HG03159 (cell line): Measurements from ENCODE around the gene DPM3.
"Not testable (repeated sequence)": the region's sequence is repeated elsewhere in the genome, so short reads cannot be mapped to it uniquely, and the experiment has no call there.

ENCODE experiments used
- ATAC-seq: cut with Tn5 transposase; IDR thresholded peaks from one replicate; pipeline ENCODE4 v1.9.1; 2021; ENCODE audit warnings: mild to moderate bottlenecking, moderate library complexity; ENCODE audit not compliant: unreplicated experiment

Gene DPM3

DNA sequence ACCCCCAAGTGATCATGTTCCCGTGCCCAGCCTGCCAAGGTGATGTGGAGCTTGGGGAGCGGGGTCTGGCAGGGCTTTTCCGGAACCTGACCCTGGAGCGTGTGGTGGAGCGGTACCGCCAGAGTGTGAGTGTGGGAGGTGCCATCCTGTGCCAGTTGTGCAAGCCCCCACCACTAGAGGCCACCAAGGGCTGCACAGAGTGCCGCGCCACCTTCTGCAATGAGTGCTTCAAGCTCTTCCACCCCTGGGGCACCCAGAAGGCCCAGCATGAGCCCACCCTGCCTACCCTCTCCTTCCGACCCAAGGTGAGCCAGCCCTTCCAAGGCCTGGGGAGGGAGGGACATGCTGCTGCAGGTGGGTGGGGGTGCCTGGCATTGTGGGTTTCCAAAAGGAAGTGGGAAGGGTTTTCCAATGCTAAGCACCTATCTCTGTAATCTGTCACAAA, 35.6 kb upstream of the DPM3 start:
- no peak for ATAC-seq

DNA sequence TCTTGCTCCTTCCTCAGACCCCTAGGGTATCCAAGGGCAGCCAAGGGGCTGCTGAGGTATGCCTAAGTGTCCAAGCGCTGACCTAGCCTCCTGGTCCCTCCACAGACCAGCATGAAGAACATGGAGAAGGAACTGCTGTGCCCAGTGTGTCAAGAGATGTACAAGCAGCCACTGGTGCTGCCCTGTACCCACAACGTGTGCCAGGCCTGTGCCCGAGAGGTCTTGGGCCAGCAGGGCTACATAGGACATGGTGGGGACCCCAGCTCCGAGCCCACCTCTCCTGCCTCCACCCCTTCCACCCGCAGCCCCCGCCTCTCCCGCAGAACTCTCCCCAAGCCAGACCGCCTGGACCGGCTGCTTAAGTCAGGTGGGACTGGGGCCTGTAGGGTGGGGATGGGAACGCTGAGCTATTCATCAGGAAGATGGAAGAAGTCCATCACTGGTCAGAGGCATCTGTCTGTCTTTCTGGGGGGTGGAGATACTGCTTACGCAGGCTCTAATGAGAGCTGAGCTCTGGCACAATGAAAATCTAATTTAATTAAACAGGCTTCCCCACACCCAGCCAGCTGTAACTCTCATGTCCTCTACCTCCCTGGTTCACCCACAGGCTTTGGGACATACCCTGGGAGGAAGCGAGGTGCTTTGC, 35.1 kb upstream of the DPM3 start:
- ATAC-seq, result no peak

DNA sequence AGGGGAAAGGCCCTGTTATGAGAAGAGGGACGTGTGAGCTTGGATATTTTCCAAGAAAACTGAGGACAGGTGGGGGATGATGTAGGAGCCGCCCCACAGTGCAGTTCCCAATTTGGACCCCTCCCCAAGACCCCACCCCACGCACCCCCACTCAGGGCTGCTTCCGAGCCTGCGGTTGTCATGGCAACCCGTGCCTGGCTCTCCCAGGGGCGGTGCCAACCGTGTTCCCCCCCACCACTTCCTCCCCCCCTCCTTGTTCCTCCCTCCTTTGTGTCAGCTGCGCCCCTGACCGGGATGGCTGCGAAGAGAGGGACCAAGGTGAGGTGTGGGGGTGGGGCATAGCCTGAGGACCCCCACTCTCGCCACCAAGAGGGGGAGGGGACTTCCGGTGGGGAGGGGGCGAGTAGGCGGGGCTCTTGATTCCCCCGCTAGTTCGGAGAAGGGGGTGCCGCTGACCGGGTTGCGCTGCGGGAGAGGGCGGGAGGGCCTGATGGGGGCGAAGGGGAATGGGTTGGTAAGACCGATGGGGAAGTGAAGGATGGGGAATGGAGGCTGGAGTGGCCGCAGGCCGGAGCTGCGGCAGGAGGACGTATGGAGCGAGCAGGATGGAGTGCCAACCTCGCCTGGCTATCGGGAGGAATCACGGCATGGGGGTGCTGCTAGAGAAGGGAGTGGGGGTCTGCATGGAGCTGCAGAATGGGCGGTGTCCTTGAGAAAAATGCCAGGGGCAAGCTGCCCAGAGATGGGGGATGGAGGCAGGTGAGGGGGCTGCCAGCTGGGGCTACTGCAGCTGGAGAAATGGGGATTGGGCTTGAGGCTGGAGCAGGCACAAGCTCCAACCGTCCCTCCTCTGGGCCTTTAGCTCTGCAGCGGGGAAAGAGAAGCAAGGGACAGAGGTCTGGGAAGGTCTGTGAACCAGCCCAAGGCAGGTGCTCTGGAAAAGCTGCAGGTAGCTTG, 34.3 kb upstream of the DPM3 start:
- no peak for ATAC-seq

DNA sequence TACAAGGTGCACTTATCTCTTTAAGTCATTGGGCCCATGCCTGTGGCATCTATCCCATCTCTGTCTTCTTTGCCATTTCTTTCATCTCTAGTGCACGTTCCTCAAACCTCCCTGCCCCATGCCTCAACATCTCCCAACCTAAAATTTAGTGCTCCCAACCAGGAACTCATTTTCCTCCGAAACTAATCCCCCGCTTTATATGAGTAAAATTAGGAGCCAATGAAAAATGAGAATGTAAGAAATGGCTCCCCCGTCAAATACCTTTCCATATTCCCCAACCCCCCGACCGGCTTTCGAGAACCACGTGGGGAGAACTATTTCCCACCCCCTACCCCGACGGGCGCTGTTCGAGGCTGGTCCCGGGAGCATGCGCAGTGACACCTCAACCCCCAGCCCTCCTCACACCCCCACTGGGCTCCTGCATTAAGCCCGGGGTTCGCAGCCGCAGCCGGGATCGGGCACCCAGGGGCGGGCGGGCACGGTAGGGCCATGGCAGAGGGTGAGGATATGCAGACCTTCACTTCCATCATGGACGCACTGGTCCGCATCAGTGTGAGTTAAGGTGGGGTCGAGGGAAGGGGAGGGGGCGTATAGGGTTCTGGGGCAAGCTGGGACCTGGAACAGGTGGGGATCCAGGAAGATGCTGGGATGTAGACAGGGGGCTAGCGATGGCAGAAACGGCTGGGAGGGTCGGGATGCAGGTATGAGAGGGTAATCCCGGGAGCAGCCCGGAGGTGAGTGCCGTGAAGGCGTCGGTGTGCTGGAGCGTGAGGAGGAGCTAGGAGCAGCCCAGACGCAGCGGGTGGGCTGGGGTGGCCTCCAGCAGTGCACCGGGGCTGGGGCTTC, 33.4 kb upstream of the DPM3 start, which contains the start of gene TRIM46:
Gene TRIM46 (plus strand): TSS at position 372 of the 846 bp plus-strand sequence. CDS start 118 bp downstream, at position 490.
- ATAC-seq, result no peak

DNA sequence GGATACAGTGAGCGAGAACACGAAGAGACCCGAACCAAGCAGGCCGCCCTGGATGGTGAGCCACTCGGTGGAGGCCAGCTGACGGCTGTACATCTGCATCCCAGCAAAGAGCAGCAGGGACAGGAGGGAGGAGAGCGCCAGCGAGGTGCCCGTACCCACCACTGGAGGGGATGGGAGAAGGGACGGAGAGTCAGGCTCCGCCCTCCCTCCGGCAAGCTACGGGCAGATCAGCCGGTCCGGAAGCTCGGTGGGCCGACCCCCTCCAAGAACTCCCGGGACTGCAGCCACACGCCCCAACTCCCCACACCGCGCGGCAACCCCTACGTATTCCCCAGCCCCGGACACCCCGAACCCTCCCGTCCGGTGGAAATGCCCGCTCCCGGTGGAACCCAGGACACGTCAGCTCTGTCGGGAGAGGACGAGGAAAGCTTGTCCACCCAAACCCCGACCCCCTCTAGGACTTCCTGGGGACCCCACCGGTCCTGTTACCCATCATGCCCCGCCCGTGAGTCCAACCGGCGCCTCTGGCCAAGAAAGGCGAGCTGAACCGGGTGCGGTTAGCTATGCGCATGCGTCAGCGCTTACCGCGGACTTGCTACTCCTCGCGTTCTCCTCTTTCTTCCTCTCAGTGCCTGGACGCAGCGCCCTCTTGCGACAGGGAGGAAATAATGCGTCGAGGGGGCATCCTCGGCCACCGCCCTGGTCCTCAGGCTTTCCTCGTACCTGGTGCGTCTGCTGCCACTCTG, 32.6 kb upstream of the DPM3 start, which contains the start of gene KRTCAP2:
Gene KRTCAP2 (minus strand): TSS at position 573 of the 746 bp plus-strand sequence. CDS start 80 bp downstream, at position 493.
- peak; percentile 63 for ATAC-seq

DNA sequence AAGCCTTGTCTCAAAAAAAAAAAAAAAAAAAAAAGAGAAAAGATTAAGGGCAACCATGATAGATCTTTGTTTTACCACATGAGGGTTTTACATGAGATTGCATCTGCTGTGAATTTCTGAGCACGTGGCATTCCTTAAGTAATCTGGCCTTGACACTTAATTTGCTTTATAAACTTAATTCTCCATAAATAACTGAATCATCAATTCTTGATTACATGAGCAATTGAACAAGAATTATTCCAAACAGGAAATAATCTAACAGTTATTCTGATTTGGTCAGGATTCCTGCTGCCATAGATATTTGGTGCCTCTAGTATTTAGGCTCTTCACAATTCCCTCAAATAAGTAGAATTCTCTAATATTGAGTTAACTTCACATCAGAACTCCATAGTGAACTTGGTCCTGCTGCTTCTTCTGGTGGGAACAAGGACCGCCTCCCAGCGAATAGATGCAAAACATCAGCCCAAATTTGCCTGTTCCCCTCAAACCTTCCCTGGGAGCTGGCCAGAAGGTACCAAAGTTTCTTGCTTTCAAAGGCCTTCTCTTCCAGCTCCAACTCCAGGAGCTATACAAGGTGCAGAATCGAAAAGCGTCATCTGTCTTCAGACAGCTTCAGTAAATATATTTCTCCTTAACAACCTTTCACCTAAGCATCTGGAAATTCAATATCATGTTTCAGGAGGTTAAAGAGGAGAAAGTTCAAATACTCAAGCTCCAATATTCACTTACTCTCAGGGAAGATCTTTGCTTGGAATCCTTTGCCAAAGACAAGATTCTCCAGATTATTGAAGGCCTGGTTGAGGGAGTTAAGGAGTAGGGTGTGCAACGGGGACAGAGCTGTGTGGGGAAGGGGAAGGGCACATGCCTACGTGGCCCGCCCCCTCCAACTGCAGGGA, 31.8 kb upstream of the DPM3 start:
- peak; percentile 20 for ATAC-seq

DNA sequence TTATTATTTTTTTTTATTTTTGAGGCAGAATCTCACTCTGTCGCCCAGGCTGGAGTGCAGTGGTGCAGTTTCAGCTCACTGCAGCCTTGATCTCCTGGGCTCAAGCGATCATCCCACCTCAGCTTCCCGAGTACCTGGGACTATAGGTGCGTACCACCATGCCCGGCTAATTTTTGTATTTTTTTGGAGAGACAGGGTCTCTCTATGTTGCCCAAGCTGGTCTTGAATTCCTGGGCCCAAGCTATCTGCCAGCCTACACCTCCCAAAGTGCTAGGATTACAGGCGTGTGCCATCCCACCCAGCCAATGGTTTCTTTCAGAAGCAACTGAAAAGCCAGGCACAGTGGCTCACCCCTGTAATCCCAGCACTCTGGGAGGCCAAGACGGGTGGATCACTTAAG, 30.5 kb upstream of the DPM3 start:
- no peak for ATAC-seq

DNA sequence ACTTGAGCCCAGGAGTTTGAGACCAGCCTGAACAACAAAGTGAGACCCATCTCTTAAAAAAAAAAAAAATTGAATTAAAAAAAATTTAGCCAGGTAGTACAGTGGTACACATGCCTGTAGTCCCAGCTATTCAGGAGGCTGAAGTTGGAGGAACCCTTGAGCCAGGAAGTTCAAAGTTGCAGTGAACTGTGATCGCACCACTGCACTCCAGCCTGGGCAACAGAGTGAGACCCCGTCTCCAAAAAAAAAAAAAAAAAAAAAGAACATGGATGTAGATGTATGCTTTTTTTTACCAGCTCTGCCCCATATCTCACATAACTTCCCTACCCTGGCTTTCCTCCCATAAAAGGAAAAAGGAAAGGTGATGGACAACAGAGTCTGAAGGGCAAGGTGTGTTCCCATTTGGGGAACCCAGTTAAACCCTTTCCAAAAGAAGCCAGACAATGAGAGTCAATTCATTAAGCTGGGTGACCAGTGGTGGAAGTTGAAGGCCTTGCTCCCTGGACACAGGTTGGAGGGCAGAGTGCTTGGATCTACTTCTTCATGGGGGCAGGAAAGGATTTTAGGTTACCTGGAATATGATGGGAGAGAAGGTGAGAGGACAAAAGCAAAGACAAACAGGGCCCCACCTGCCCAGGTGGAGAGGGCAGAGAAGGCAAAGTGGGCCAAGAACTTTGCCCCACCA, 29.9 kb upstream of the DPM3 start:
- ATAC-seq, result no peak

DNA sequence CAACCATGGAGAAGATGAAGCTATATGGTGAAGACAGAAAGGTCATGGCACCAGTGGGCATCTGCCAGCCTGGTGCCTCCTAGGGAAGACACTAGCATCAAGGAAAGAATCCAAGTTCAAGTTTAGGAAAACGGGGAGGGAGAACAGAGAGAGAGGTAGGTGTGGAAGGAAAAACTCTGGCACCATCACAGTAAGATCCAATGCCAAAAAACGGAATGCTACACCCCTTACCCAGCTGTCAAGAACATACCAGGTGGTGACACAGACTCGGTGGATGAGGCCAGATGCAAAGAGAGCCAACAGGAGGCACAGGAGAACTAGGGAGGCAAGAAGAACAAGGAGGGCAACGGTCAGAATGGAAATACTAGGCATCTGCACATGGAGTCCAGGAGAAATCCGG, 29.2 kb upstream of the DPM3 start:
- ATAC-seq, result no peak

DNA sequence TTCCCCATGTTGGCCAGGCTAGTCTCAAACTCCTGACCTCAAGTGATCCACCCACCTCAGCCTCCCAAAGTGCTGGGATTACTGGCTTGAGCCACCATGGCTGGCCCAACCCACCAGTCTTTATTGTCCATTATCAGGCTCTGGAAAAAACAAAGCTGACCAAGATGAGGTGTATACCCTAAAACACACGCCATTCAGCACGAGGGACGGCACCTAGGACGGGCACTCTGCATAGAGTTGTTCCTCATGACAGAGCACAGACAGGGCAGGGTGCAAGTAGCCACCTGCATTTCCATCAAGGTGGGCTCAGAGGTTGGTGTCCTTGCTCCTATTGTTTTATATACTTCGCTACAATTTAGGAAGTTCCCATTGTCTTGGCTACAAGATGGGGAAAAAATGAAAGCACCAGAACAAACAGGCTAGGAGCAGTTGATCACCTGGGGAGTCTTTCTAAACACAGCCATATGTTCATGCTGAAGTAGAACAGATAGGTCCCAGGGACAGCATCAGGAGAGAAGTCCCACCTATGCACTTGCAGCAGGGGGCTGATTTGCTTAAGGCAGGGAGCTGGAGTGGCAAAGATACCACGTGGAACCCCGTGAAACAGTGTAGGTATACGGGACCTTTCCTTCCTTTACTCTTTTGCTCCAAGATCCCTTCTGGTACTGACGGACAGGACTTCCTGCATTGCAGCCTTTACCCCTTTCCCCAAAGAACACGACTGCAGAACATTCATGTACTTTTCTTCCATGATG, 28.3 kb upstream of the DPM3 start:
- no peak for ATAC-seq

DNA sequence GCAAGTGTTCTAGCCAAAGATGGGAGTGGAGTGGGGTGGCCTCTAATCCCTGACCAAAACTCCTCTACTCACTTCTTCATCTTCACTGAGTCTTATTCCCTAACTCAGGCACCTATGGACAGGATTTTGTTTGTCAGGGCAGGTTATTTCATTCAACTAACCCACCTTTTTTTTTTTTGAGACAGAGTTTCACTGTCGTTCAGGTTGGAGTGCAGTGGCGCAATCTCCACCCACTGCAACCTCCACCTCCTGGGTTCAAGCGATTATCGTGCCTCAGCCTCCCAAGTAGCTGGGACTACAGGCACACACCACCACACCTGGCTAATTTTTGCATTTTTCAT, 27.7 kb upstream of the DPM3 start:
- not testable (repeated sequence) for ATAC-seq

DNA sequence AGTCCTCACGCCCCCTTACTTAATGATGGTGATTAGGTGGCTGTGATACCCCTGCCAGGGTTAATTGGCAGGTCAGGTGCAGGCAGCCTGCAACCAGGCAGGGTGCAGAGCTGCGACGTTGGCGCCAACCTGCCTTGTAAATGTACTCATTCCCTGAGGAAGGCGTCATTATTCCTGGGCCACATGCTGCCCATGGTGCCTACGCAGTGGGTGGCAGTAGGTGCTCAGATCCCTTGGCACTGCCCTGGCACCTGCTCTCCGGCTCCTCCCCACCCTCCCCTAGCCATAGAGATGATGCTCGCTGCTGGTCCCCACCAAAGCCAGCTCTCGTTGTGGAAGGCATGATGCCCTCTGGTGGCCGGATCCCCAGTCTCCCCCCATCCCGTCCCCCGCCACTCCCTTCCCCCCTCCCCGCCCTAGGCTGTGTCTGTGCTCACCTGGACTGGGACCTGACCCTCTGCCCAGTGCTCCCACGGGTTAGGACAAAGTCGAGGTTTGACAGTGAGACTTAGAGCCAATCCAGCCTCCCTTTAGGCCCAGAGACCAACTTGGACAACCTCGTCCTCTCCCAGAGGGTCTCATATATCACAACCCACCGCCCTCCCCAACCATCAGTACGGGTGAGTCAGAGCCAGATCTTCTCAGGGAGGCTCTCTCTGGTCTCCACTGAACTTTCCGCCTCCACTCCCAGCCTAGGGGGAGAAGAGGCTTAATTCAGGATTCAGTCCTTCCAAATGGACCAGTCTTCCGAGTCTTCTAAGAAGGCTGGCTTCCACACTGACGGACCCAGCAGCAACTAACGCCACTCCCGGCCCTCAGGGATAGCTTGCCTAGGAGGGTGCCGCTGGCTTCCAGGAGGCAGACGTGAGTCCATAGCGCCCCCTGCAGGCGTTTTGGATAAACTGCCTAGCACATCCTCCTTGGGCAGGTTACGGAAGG, 27.1 kb upstream of the DPM3 start:
- peak; percentile 64 for ATAC-seq

DNA sequence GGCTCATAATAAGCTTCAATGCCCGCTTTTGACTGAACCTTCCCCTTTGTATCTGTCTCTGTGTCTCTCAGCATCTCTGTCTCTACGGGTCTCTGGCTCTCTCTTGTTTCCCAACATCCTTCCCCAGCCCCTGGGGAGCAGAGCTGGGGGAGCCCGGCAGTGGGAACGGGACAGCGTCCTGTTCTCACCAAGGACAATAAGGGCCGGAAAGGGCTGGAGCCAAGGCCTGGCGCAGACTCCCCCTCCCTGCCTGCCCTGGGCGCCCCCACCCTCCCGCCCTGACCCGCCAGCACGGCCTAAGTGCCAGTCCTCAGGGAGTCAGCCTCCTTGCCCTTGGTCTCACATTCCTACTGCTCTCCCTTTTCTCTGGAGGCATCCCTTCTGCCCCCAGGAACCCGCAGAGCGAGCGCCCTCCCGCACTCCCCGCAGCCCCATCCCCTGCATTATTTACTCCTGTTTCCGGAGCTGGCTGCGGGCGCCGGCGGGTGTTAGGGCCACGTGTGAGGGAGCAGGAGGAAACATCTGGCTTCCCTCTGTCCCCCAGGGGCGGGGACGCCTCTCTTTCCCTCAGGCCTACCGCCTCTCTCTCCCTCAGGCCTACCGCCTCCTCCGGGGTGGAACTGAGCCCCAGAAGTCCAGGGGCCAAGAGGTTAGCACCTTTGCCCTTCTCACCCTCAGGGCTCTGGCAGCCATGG, 26.3 kb upstream of the DPM3 start:
- ATAC-seq, result no peak

DNA sequence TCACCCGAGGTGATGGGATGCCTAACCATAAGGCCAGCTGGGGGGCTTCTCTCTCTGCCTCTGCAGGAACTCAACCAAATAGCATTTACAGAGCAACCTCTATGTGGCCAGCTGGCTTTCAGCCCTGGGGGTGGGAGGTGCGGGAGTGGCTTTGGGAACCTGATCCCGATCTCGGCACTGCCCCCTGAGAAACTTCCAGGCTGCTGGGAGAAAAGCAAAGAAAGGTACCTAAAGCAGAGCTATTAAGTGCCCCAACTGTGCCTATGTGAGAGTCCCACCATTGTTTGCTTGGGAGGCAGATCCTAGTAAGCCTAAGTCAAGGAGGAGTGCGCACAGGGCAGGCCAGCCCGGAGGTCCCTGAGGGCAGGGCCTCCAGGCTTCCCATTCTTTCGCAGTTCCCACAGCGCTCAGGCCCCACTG, 25.7 kb upstream of the DPM3 start:
- no peak for ATAC-seq

DNA sequence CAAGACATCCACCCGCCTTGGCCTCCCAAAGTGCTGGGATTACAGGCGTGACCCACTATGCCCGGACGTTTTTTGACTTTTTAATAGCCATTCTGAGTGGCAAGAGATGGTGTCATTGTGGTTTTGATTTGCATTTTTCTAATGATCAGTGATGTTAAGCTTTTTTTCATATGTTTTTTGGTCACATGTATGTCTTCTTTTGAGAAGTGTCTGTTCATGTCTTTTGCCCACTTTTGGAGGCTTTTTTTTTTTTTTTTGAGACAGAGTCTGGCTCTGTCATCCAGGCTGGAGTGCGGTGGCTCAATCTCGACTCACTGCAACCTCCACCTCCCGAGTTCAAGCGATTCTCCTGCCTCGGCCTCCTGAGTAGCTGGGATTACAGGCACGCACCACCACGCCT, 24.3 kb upstream of the DPM3 start:
- ATAC-seq, result not testable (repeated sequence)

DNA sequence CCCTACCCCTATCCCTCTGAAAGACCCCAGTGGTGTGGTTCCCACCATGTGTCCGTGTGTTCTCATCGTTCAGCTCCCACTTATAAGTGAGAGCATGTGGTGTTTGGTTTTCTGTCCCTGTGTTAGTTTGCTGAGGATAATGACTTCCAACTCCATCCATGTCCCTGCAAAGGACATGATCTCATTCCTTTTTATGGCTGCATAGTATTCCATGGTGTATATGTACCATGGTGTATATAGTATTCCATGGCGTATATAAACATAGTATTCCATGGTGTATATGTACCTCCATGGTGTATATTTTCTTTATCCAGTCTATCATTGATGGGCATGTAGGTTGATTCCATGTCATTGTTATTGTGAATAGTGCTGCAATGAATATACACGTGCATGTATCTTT, 23.5 kb upstream of the DPM3 start:
- ATAC-seq, result not testable (repeated sequence)
